Panc1 (cell line): Measurements from ENCODE around the gene CLCN2. TPM values are rescaled to one million over a fixed set of nuclear protein-coding genes. Genes with fewer than 3 reads are reported as not detected.
A peak's percentile ranks its signal among the peaks of the same experiment; 100 is the strongest.

Experiments used
- ATAC-seq: fragments of 200-7000 bp; cut with Tn5 transposase; 2 replicates; pipeline ENCODE4 v1.9.1; 2020; ENCODE audit warnings: mild to moderate bottlenecking, moderate library complexity
- BruUV-seq: library from RNA; stranded (reverse); fragments of 400-500 nt; replicated peaks from 2 replicates; lab custom pipeline; 2021; lab: Mats Ljungman, UMichigan
- CTCF ChIA-PET: fragments of 300-600 bp; sonication (Branson Sonifier 250); formaldehyde crosslinking; loops from one replicate; lab custom pipeline; 2022; ENCODE audit warnings: antibody characterized with exemption; lab: Charles Lee
- POLR2A ChIA-PET: fragments of 300-600 bp; sonication (Branson Sonifier 250); formaldehyde crosslinking; loops from one replicate; lab custom pipeline; 2022; ENCODE audit warnings: antibody characterized with exemption; lab: Charles Lee
- DNase-seq: peaks from one replicate; pipeline ENCODE4 v3.0.0-alpha.2; 2010; ENCODE audit warnings: low read depth, low spot score
- H3K27ac ChIP-seq: 2 replicates; pipeline ENCODE4 v1.5.1; 2011; ENCODE audit warnings: mild to moderate bottlenecking, low read length, inconsistent platforms
- H3K27me3 ChIP-seq: fragments of 200-500 bp; sonication (Bioruptor generic); 2 replicates; pipeline ENCODE4 v1.6.0; 2014; ENCODE audit warnings: low read length, inconsistent platforms; ENCODE audit not compliant: control insufficient read depth, insufficient read depth
- H3K36me3 ChIP-seq: fragments of 200-500 bp; sonication (Bioruptor generic); 2 replicates; pipeline ENCODE4 v1.5.1; 2014; ENCODE audit warnings: inconsistent platforms, mild to moderate bottlenecking, low read length, moderate library complexity; ENCODE audit not compliant: control insufficient read depth, insufficient read depth
- H3K4me1 ChIP-seq: 2 replicates; pipeline ENCODE4 v1.5.1; 2011; ENCODE audit warnings: inconsistent platforms, mild to moderate bottlenecking, low read length, moderate library complexity; ENCODE audit not compliant: control insufficient read depth, insufficient read depth
- H3K4me3 ChIP-seq, 2 experiments: 2 replicates each; pipeline ENCODE4 v1.5.1; 2011 to 2012; ENCODE audit warnings: low read depth in 2 of 2, low read length in 2 of 2, mild to moderate bottlenecking in 2 of 2, inconsistent platforms in 1 of 2, moderate library complexity in 1 of 2
- H3K9me3 ChIP-seq: fragments of 200-500 bp; sonication (Bioruptor generic); 2 replicates; pipeline ENCODE4 v1.5.1; 2014; ENCODE audit warnings: low read depth, mild to moderate bottlenecking, inconsistent platforms, low read length, moderate library complexity; ENCODE audit not compliant: control insufficient read depth, insufficient read depth
- CTCF ChIP-seq: fragments of 450-650 bp; IDR thresholded peaks from 2 replicates; pipeline ENCODE4 v1.5.1; 2017; ENCODE audit warnings: mild to moderate bottlenecking
- POLR2AphosphoS5 ChIP-seq: IDR thresholded peaks from 2 replicates; pipeline ENCODE4 v1.6.1; 2012; ENCODE audit warnings: mild to moderate bottlenecking, low read depth, low read length, moderate library complexity
- REST ChIP-seq, 2 experiments: IDR thresholded peaks; 2 replicates each; pipeline ENCODE4 v1.6.1; 2011 to 2012; ENCODE audit warnings: low read depth in 2 of 2, control low read depth in 1 of 2, low read length in 1 of 2, mild to moderate bottlenecking in 1 of 2, moderate library complexity in 1 of 2; ENCODE audit not compliant: insufficient read depth in 1 of 2
- SIN3A ChIP-seq: IDR thresholded peaks from 2 replicates; pipeline ENCODE4 v1.6.1; 2012; ENCODE audit warnings: low read depth, mild to moderate bottlenecking, low read length, moderate library complexity, borderline replicate concordance; ENCODE audit not compliant: insufficient read depth
- TCF7L2 ChIP-seq: IDR thresholded peaks from 2 replicates; pipeline ENCODE4 v1.6.1; 2011; ENCODE audit warnings: mild to moderate bottlenecking, low read depth, low read length, inconsistent platforms
- in situ Hi-C: cut with HindIII; loops from 2 replicates; pipeline ENCODE4 v1.10.0; 2016; ENCODE audit warnings: low sequenced_read_pairs, low pct_unique_long_range_greater_than_20kb
- intact Hi-C: fragments of 100-400 bp; cut with micrococcal nuclease; formaldehyde crosslinking; loops from one replicate; pipeline ENCODE4 v1.10.0; 2022; ENCODE audit not compliant: unreplicated experiment
- total RNA-seq: library from RNA; stranded (reverse); gene quantifications from one replicate; pipeline ENCODE4 v1.2.1, GENCODE V29; 2021; ENCODE audit not compliant: unreplicated experiment

The CLCN2 gene
- total RNA-seq, 1 experiment from 2014 or later = 22.5 TPM

- Histone ChIP-seq H3K9me3 (no peaks in the 10 kb centered on the region), H3K27ac (peak overlapping the region; percentile 85), H3K4me1 (peaks cover 13% of the 10 kb centered on the region), H3K27me3 (no peaks in the 10 kb centered on the region), H3K36me3 (peaks cover 5% of the 10 kb centered on the region), H3K4me3 (peak overlapping the region; percentile 86 to 98)
- POLR2A ChIA-PET = no interaction called here
- in situ Hi-C loops (no loop called here), intact Hi-C loops (no loop called here)
- ATAC-seq = no peak
- no TSS peak for BruUV-seq
- CTCF ChIA-PET = interaction anchor here (0.6 kb wide), 1 partner anchor 180 kb away, joined by 8 read pairs; no protein-coding TSS in a partner anchor
- no peak for DNase-seq
- TF ChIP-seq REST (IDR thresholded peaks at IDR 0.05; ENCODE audit: insufficient read depth in 1 of 2, low read depth in 2 of 2, low read length in 1 of 2) (no peak), POLR2AphosphoS5 (no peak), TCF7L2 (no peak), CTCF (no peak), SIN3A (no peak)
Measured at GRCh38 chr3:184360070-184360928, 1.1 kb downstream of the CLCN2 start.

GRCh38 chr3:184359610-184360009, 1.8 kb downstream of the CLCN2 start:
- CTCF ChIA-PET = no interaction called here
- BruUV-seq = no TSS peak
- DNase-seq = no peak
- no peaks in the 10 kb centered on the region; the same call in none of the 2 replicates for H3K36me3 ChIP-seq
- ATAC-seq = no peak
- no peaks in the 10 kb centered on the region for H3K9me3 ChIP-seq
- H3K27ac ChIP-seq = no peak overlapping the region
- peaks cover 9% of the 10 kb centered on the region for H3K4me1 ChIP-seq
- POLR2A ChIA-PET = no interaction called here
- TF ChIP-seq TCF7L2 (no peak), SIN3A (no peak), CTCF (no peak), POLR2AphosphoS5 (no peak), REST (IDR thresholded peaks at IDR 0.05; ENCODE audit: insufficient read depth in 1 of 2, low read depth in 2 of 2, low read length in 1 of 2) (no peak)
- intact Hi-C loops (no loop called here), in situ Hi-C loops (no loop called here)
- no peak overlapping the region for H3K4me3 ChIP-seq
- no peaks in the 10 kb centered on the region for H3K27me3 ChIP-seq
